Measurements from ENCODE around the gene TRIM7.
"Not testable (repeated sequence)": the region's sequence is repeated elsewhere in the genome, so short reads cannot be mapped to it uniquely, and the experiment has no call there.

The TRIM7 gene

GRCh38 chr5:181149806-181150733 is 54.9 kb downstream of the TRIM7 start:
- no peak for DNase-seq

DNA sequence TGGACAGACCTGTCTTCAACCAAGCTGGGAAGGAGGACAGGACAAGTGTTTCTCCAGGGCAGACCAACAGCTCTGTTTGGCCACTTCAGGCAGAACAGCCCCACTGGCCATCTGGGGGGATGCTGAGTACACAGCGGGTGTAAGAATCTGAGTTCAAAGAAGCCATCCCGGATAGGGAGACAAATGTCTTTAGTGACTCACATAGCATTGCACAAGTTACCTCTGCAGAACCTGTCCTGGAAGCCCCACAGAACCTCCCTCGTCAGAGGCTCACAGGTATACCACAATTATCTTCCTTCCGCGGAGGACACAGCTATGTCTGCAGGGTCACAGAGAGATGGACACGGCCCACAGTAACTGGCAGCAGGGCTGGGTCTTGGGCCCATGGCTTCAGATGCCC is 55.6 kb downstream of the TRIM7 start:
- DNase-seq, result no peak

DNA sequence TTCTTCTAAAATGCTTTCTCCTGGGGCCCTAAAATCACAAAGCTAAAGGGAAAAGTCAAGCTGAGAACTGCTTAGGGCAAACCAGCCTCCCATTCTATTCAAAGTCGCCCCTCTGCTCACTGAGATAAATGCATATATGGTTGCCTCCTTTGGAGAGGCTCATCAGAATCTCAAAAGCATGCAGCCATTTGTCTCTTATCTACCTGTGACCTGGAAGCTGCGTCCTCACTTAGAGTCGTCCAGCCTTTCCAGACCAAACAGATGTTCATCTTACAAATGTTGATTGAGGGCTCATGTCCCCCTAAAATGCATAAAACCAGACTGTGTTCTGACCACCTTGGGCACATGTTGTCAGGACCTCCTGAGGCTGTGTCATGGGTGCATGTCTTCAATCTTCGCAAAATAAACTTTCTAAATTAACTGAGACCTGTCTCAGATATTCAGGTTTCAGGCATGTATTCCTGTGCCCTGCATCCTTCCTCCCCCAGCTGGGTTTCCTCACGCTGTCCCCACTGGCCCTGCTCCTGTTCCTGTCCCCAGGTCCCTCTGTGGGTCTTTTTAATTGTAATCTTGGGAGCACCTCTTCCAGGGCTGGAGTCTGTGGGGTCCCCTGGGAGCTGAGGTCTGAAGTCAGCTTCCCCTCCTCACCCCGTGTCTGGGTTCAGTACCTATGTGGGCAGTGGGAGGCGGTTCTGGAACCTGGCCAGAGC is 57.9 kb downstream of the TRIM7 start, which contains the start of gene OR2V2:
Gene OR2V2, plus strand, starts transcription at position 660 of the 710 bp plus-strand sequence. CDS start 7,357 bp downstream, outside the sequence.
- DNase-seq, result not testable (repeated sequence)

DNA sequence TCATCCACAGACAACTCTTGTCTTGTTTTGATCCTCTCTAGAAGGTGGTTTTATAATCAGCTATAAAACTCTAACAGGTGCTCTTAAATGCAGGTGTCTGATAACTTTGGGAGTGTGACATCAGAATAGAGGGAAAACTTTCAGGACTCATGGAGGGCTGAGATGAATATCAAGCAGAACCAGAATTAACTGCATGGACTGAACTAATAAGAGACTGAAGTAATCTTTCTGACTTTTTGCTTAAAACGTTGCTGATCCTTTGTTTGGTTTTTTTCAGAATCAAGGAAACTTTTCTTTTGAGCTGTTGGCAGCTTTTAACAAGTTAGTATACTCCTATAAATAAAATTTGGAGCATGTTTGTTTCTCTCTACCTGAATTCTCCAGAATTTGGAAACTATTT is 59.9 kb downstream of the TRIM7 start:
- no peak for DNase-seq
